ENCODE measurements around the gene FNIP1. TPM values are rescaled to one million over a fixed set of nuclear protein-coding genes. Genes with fewer than 3 reads are reported as not detected.
A peak's percentile ranks its signal among the peaks of the same experiment; 100 is the strongest.
"Not testable (repeated sequence)": the region's sequence is repeated elsewhere in the genome, so short reads cannot be mapped to it uniquely, and the experiment has no call there.

The FNIP1 gene
- total RNA-seq, 4 donors from 2014 or later, result 40.7 to 75.0 (median 62.8) TPM

DNA sequence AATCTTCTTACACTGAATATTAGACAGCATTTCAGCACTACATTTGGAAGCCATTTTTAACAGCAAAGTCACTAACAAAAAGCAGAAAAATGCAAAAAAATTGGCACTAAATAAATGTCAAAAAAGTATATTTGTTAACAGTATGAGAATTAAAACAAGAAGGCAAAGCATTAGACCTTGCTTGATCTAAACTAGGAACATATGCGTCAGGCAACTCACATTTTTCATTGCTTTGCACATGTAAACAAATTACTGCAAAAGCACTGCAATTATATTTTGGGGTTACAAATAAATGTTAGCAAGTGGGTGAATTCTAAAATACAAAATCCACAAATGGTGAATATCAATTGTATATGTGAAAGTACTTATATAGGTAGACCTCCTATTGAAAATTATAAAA, 112.8 kb downstream of the FNIP1 start:
- Histone ChIP-seq H3K27ac (no peak overlapping the region), H3K4me3 (no peak overlapping the region), H3K36me3 (peaks cover 0 to 11% of the 10 kb centered on the region in 2 donors), H3K9me3 (no peaks in the 10 kb centered on the region), H3K4me1 (peaks cover 0 to 33% (median 0%) of the 10 kb centered on the region in 3 donors), H3K27me3 (no peaks in the 10 kb centered on the region)
- no peak for TF ChIP-seq POLR2A (IDR thresholded peaks at IDR 0.05)
- TF ChIP-seq, protein P1, sequence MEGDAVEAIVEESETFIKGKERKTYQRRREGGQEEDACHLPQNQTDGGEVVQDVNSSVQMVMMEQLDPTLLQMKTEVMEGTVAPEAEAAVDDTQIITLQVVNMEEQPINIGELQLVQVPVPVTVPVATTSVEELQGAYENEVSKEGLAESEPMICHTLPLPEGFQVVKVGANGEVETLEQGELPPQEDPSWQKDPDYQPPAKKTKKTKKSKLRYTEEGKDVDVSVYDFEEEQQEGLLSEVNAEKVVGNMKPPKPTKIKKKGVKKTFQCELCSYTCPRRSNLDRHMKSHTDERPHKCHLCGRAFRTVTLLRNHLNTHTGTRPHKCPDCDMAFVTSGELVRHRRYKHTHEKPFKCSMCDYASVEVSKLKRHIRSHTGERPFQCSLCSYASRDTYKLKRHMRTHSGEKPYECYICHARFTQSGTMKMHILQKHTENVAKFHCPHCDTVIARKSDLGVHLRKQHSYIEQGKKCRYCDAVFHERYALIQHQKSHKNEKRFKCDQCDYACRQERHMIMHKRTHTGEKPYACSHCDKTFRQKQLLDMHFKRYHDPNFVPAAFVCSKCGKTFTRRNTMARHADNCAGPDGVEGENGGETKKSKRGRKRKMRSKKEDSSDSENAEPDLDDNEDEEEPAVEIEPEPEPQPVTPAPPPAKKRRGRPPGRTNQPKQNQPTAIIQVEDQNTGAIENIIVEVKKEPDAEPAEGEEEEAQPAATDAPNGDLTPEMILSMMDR (IDR thresholded peaks at IDR 0.05), result no peak
- TF ChIP-seq EP300 (IDR thresholded peaks at IDR 0.05), result no peak
- TF ChIP-seq POLR2AphosphoS5 (IDR thresholded peaks at IDR 0.05), result no peak
- no peak for ATAC-seq
- WGBS, 2 donors (ENCODE audit: low coverage in 1 of 2), result 46 to 52% methylated on average over 1 of the region's 1 CpG

DNA sequence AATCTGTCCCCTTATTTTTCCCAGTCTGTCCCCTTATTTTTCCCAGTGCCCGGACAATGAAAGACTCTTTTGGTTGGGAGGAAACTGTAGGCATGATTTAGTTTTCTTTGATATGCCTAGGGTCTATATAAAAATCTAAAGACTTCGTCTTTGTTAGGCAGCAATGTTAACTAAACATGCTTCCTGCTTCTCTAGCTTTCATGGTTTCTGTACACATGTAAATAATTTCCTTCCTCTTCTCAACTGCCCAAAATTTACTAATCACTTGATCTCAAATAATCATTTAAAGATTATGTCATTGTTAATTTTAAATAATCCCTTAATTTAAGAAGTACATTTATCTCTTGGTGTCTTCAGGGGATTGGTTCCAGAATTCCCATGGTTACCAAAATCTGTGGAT, 114.0 kb downstream of the FNIP1 start:
- WGBS, 2 donors (ENCODE audit: low coverage in 1 of 2), result 90 to 92% methylated on average over 2 of the region's 2 CpGs
- no peaks in the 10 kb centered on the region for H3K9me3 ChIP-seq
- no peak for ATAC-seq
- H3K27me3 ChIP-seq, result no peaks in the 10 kb centered on the region
- no peak overlapping the region for H3K4me3 ChIP-seq
- TF ChIP-seq, protein P1 (IDR thresholded peaks at IDR 0.05), result no peak
- TF ChIP-seq POLR2A (IDR thresholded peaks at IDR 0.05) (no peak), POLR2AphosphoS5 (IDR thresholded peaks at IDR 0.05) (no peak), EP300 (IDR thresholded peaks at IDR 0.05) (no peak)
- peaks cover 0 to 22% of the 10 kb centered on the region in 2 donors for H3K36me3 ChIP-seq
- no peak overlapping the region for H3K27ac ChIP-seq
- H3K4me1 ChIP-seq, result peaks cover 0 to 33% (median 0%) of the 10 kb centered on the region in 3 donors

DNA sequence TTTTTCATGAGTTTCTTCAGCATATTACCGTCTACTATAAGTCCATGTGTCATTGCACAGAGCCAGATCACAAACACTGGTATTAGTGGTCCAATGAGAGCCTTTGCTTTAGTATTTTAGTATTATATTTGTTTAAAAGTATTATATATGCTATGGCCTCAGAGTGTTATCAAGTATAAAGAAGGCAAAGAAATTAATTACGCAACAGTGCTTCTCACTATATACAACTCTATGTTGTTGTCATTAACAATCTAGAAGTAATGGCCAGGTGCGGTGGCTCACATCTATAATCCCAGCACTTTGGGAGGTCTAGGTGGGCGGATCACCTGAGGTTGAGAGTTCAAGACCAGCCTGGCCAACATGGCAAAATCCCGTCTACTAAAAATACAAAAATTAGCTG, 114.6 kb downstream of the FNIP1 start:
- 92 to 94% methylated on average over 5 of the region's 5 CpGs for WGBS, 2 donors (ENCODE audit: low coverage in 1 of 2)
- Histone ChIP-seq H3K4me1 (peaks cover 0 to 38% (median 0%) of the 10 kb centered on the region in 3 donors), H3K27ac (no peak overlapping the region), H3K9me3 (no peaks in the 10 kb centered on the region), H3K36me3 (peaks cover 6 to 22% of the 10 kb centered on the region in 2 donors), H3K4me3 (no peak overlapping the region), H3K27me3 (no peaks in the 10 kb centered on the region)
- TF ChIP-seq POLR2AphosphoS5 (IDR thresholded peaks at IDR 0.05) (no peak), EP300 (IDR thresholded peaks at IDR 0.05) (no peak), POLR2A (IDR thresholded peaks at IDR 0.05) (no peak)
- TF ChIP-seq, protein P1 (IDR thresholded peaks at IDR 0.05), result no peak
- ATAC-seq, result no peak

DNA sequence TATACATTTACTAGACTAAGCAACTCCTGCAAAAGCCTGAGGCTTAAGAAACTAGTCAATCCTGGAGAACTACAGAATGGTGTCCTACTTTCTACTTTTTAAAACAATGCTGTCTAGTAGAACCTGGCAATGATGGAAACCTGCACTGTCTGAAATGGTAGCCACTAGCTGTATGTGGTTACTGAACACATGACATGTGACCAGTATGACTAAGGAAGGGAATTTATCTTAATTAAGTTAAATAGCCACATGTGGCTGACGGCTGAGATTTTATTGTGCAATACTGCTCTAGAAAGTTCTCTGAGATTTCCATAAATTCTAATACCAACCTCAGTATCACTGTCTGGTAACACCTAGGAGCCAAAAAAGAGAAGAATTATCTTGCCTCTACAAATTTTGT, 116.9 kb downstream of the FNIP1 start:
- no peak for TF ChIP-seq EP300 (IDR thresholded peaks at IDR 0.05)
- TF ChIP-seq, protein P1 (IDR thresholded peaks at IDR 0.05), result no peak
- no peak for TF ChIP-seq POLR2AphosphoS5 (IDR thresholded peaks at IDR 0.05)
- TF ChIP-seq POLR2A (IDR thresholded peaks at IDR 0.05), result no peak
- peaks cover 6 to 36% of the 10 kb centered on the region in 2 donors for H3K36me3 ChIP-seq

DNA sequence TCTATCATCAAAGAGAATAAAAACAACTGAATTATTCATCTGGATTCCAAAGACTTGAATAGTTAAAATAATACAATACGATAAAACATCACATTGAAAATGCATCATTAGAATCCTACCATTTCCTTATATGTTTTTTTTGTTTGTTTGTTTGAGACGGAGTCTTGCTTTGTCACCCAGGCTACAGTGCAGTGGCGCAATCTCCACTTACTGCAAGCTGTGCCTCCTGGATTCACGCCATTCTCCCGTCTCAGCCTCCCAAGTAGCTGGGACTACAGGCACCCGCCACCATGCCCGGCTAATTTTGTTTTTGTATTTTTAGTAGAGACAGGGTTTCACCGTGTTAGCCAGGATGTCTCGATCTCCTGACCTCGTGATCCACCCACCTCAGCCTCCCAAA, 118.5 kb downstream of the FNIP1 start:
- not testable (repeated sequence) for H3K9me3 ChIP-seq, H3K27me3 ChIP-seq, ATAC-seq, H3K4me3 ChIP-seq, H3K27ac ChIP-seq
- Histone ChIP-seq H3K4me1 (peaks cover 3 to 35% (median 11%) of the 10 kb centered on the region in 3 donors), H3K36me3 (peaks cover 6 to 45% of the 10 kb centered on the region in 2 donors)
- 95 to 96% methylated on average over 4 to 10 of the region's 10 CpGs for WGBS, 2 donors (ENCODE audit: low coverage in 1 of 2)

More for the DNA sequence above, 116.9 kb downstream of the FNIP1 start:
- Histone ChIP-seq H3K27ac (no peak overlapping the region), H3K9me3 (no peaks in the 10 kb centered on the region), H3K4me1 (peaks cover 0 to 32% (median 0%) of the 10 kb centered on the region in 3 donors), H3K27me3 (no peaks in the 10 kb centered on the region), H3K4me3 (no peak overlapping the region)
- ATAC-seq, result peak; percentile 50
- WGBS, 2 donors (ENCODE audit: low coverage in 1 of 2), result 36 to 44% methylated on average over 1 of the region's 1 CpG
